Trophoblast cell (in vitro differentiated cells and primary cell): Measurements from ENCODE around the gene ZNF354B.
A peak's percentile ranks its signal among the peaks of the same experiment; 100 is the strongest.
"Not testable (repeated sequence)": the region's sequence is repeated elsewhere in the genome, so short reads cannot be mapped to it uniquely, and the experiment has no call there.

Source experiments
- DNase-seq, 2 donors: peaks; one replicate each; pipeline ENCODE4 v3.0.0-alpha.2; 2016
- H2AFZ ChIP-seq: 2 replicates; pipeline ENCODE4 v1.6.1; 2013; ENCODE audit warnings: low read length, moderate library complexity, mild to moderate bottlenecking; ENCODE audit not compliant: insufficient read depth, poor library complexity
- H2AK5ac ChIP-seq: 2 replicates; pipeline ENCODE4 v1.6.1; 2013; ENCODE audit warnings: mild to moderate bottlenecking, low read length
- H2BK120ac ChIP-seq: 2 replicates; pipeline ENCODE4 v1.6.1; 2013; ENCODE audit warnings: low read length, mild to moderate bottlenecking, moderate library complexity; ENCODE audit not compliant: insufficient read depth, poor library complexity
- H2BK12ac ChIP-seq: 2 replicates; pipeline ENCODE4 v1.6.1; 2013; ENCODE audit warnings: mild to moderate bottlenecking, low read length, moderate library complexity
- H2BK5ac ChIP-seq: 2 replicates; pipeline ENCODE4 v1.6.1; 2013; ENCODE audit warnings: low read length, low read depth, moderate library complexity, mild to moderate bottlenecking; ENCODE audit not compliant: poor library complexity
- H3K14ac ChIP-seq: 2 replicates; pipeline ENCODE4 v1.6.1; 2013; ENCODE audit warnings: mild to moderate bottlenecking, low read length
- H3K18ac ChIP-seq: 2 replicates; pipeline ENCODE4 v1.6.1; 2013; ENCODE audit warnings: mild to moderate bottlenecking, low read length
- H3K23ac ChIP-seq: 2 replicates; pipeline ENCODE4 v1.6.1; 2013; ENCODE audit warnings: low read length
- H3K27ac ChIP-seq: 2 replicates; pipeline ENCODE4 v1.5.1; 2013; ENCODE audit warnings: low read depth, mild to moderate bottlenecking, inconsistent platforms, low read length, moderate library complexity
- H3K27me3 ChIP-seq: 2 replicates; pipeline ENCODE4 v1.6.1; 2013; ENCODE audit warnings: inconsistent platforms, mild to moderate bottlenecking, low read length, moderate library complexity; ENCODE audit not compliant: insufficient read depth
- H3K36me3 ChIP-seq, 2 experiments: 1 replicate in 1 of 2; 2 replicates in 1 of 2; pipeline ENCODE4 v1.6.1; 2013; ENCODE audit warnings: low read length in 2 of 2, mild to moderate bottlenecking in 2 of 2, moderate library complexity in 1 of 2; ENCODE audit not compliant: insufficient read depth in 2 of 2, control insufficient read depth in 1 of 2
- H3K4ac ChIP-seq: 2 replicates; pipeline ENCODE4 v1.6.1; 2013; ENCODE audit warnings: low read depth, mild to moderate bottlenecking, low read length, moderate library complexity
- H3K4me1 ChIP-seq, 2 experiments: 1 replicate in 1 of 2; 2 replicates in 1 of 2; pipeline ENCODE4 v1.6.1; 2013; ENCODE audit warnings: low read length in 2 of 2, mild to moderate bottlenecking in 2 of 2, moderate library complexity in 1 of 2; ENCODE audit not compliant: insufficient read depth in 2 of 2, control insufficient read depth in 1 of 2
- H3K4me2 ChIP-seq: 2 replicates; pipeline ENCODE4 v1.6.1; 2013; ENCODE audit warnings: inconsistent platforms, mild to moderate bottlenecking, low read length, moderate library complexity
- H3K4me3 ChIP-seq: 2 replicates; pipeline ENCODE4 v1.5.1; 2013; ENCODE audit warnings: mild to moderate bottlenecking, low read depth, low read length, inconsistent platforms
- H3K79me1 ChIP-seq: one replicate; pipeline ENCODE4 v1.6.1; 2013; ENCODE audit warnings: low read length
- H3K79me2 ChIP-seq: 2 replicates; pipeline ENCODE4 v1.6.1; 2013; ENCODE audit warnings: low read length, mild to moderate bottlenecking; ENCODE audit not compliant: control insufficient read depth, insufficient read depth, poor library complexity
- H3K9ac ChIP-seq: 2 replicates; pipeline ENCODE4 v1.6.1; 2013; ENCODE audit warnings: mild to moderate bottlenecking, low read length
- H3K9me3 ChIP-seq: 2 replicates; pipeline ENCODE4 v1.6.1; 2013; ENCODE audit warnings: low read depth, mild to moderate bottlenecking, control low read depth, inconsistent platforms, low read length; ENCODE audit not compliant: insufficient read depth
- H4K12ac ChIP-seq: 2 replicates; pipeline ENCODE4 v1.6.1; 2013; ENCODE audit warnings: low read depth, mild to moderate bottlenecking, low read length, moderate library complexity
- H4K8ac ChIP-seq: 2 replicates; pipeline ENCODE4 v1.6.1; 2013; ENCODE audit warnings: low read depth, mild to moderate bottlenecking, low read length, moderate library complexity
- H4K91ac ChIP-seq: one replicate; pipeline ENCODE4 v1.6.1; 2013; ENCODE audit warnings: low read depth, mild to moderate bottlenecking, low read length, moderate library complexity
- WGBS: extraction: QIAGEN DNeasy Blood & Tissue Kit; methylation state at CpG from one replicate; pipeline ENCODE4 v1.1.7; 2013; ENCODE audit warnings: missing lambda C conversion rate; ENCODE audit not compliant: insufficient read length, insufficient coverage; ENCODE audit errors: extremely low coverage; 5-methylcytosine and 5-hydroxymethylcytosine counted together

ZNF354B gene

GRCh38 chr5:178860615-178861014, 862 bp downstream of the ZNF354B start:
- not testable (repeated sequence) for H3K9me3 ChIP-seq, H3K4ac ChIP-seq, H2BK12ac ChIP-seq, H3K36me3 ChIP-seq, H3K79me2 ChIP-seq, H2BK120ac ChIP-seq, H3K23ac ChIP-seq, H2AK5ac ChIP-seq, H3K14ac ChIP-seq, H3K9ac ChIP-seq, H3K4me1 ChIP-seq, H3K79me1 ChIP-seq, DNase-seq, H3K4me3 ChIP-seq, H4K12ac ChIP-seq, H2BK5ac ChIP-seq, H4K91ac ChIP-seq, H3K27ac ChIP-seq, H4K8ac ChIP-seq, H2AFZ ChIP-seq, H3K27me3 ChIP-seq, H3K18ac ChIP-seq
- H3K4me2 ChIP-seq = peak overlapping the region; percentile 93
- WGBS = no CpG with 5 or more reads among the region's 31 CpGs

- Histone ChIP-seq H3K14ac (no peak overlapping the region), H4K91ac (no peak overlapping the region), H3K36me3 (peaks cover 5 to 13% of the 10 kb centered on the region in 2 experiments), H3K79me2 (peaks cover 2% of the 10 kb centered on the region), H3K79me1 (peaks cover 7% of the 10 kb centered on the region), H3K4me3 (no peak overlapping the region), H4K12ac (no peak overlapping the region), H3K9me3 (no peaks in the 10 kb centered on the region), H3K27me3 (no peaks in the 10 kb centered on the region), H2BK120ac (no peak overlapping the region), H3K23ac (no peak overlapping the region), H2AK5ac (no peak overlapping the region), H2BK12ac (no peak overlapping the region), H2AFZ (no peak overlapping the region), H3K9ac (no peak overlapping the region), H2BK5ac (no peak overlapping the region), H4K8ac (no peak overlapping the region), H3K18ac (no peak overlapping the region), H3K27ac (no peak overlapping the region), H3K4me2 (no peak overlapping the region), H3K4me1 (peaks cover 0 to 7% of the 10 kb centered on the region in 2 experiments), H3K4ac (peak overlapping the region; percentile 6)
- no CpG with 5 or more reads among the region's 8 CpGs for WGBS
- no peak for DNase-seq
Observed at GRCh38 chr5:178861627-178862026, 1.9 kb downstream of the ZNF354B start.

GRCh38 chr5:178866946-178867345, 7.2 kb downstream of the ZNF354B start:
- no peak overlapping the region for H4K12ac ChIP-seq
- no CpG with 5 or more reads among the region's 4 CpGs for WGBS
- no peaks in the 10 kb centered on the region for H3K27me3 ChIP-seq
- no peak overlapping the region for H3K4me3 ChIP-seq
- no peak overlapping the region for H4K91ac ChIP-seq
- no peak overlapping the region for H2BK12ac ChIP-seq
- H3K9ac ChIP-seq = no peak overlapping the region
- H3K79me1 ChIP-seq = peaks cover 7% of the 10 kb centered on the region
- no peak overlapping the region for H3K4me2 ChIP-seq
- peaks cover 9 to 17% of the 10 kb centered on the region in 2 experiments for H3K4me1 ChIP-seq
- H2AK5ac ChIP-seq = no peak overlapping the region
- no peak overlapping the region for H3K14ac ChIP-seq
- no peaks in the 10 kb centered on the region for H3K79me2 ChIP-seq
- no peak overlapping the region for H2BK5ac ChIP-seq
- H3K27ac ChIP-seq = no peak overlapping the region
- H3K9me3 ChIP-seq = peaks cover 3% of the 10 kb centered on the region
- peaks cover 22 to 40% of the 10 kb centered on the region in 2 experiments for H3K36me3 ChIP-seq
- no peak overlapping the region for H2AFZ ChIP-seq
- H3K23ac ChIP-seq = no peak overlapping the region
- H4K8ac ChIP-seq = no peak overlapping the region
- H2BK120ac ChIP-seq = no peak overlapping the region
- no peak overlapping the region for H3K18ac ChIP-seq
- H3K4ac ChIP-seq = no peak overlapping the region
- no peak for DNase-seq

GRCh38 chr5:178869577-178869976, 9.8 kb downstream of the ZNF354B start:
- no CpG with 5 or more reads among the region's 8 CpGs for WGBS
- no peak overlapping the region for H2AK5ac ChIP-seq
- no peak overlapping the region for H3K18ac ChIP-seq
- no peak overlapping the region for H3K4me3 ChIP-seq
- peak; percentile 84 to 86 for DNase-seq
- no peak overlapping the region for H4K12ac ChIP-seq
- no peak overlapping the region for H2BK120ac ChIP-seq
- no peak overlapping the region for H3K4me2 ChIP-seq
- no peaks in the 10 kb centered on the region for H3K27me3 ChIP-seq
- H4K91ac ChIP-seq = no peak overlapping the region
- no peak overlapping the region for H2BK12ac ChIP-seq
- H2BK5ac ChIP-seq = no peak overlapping the region
- H3K14ac ChIP-seq = no peak overlapping the region
- peaks cover 26 to 39% of the 10 kb centered on the region in 2 experiments for H3K36me3 ChIP-seq
- peaks cover 3% of the 10 kb centered on the region for H3K9me3 ChIP-seq
- H3K4me1 ChIP-seq = peaks cover 9 to 12% of the 10 kb centered on the region in 2 experiments
- no peak overlapping the region for H3K23ac ChIP-seq
- H3K9ac ChIP-seq = no peak overlapping the region
- H4K8ac ChIP-seq = no peak overlapping the region
- no peak overlapping the region for H3K4ac ChIP-seq
- H3K79me1 ChIP-seq = peaks cover 7% of the 10 kb centered on the region
- peak overlapping the region; percentile 35 for H3K27ac ChIP-seq
- H2AFZ ChIP-seq = no peak overlapping the region
- H3K79me2 ChIP-seq = no peaks in the 10 kb centered on the region
